GM18502 (cell line): Measurements from ENCODE around the gene MED4.
A peak's percentile ranks its signal among the peaks of the same experiment; 100 is the strongest.

Experiments used
- ATAC-seq: cut with Tn5 transposase; IDR thresholded peaks from one replicate; pipeline ENCODE4 v1.9.1; 2021; ENCODE audit warnings: mild to moderate bottlenecking; ENCODE audit not compliant: unreplicated experiment, poor library complexity

Gene MED4

GRCh38 chr13:48040049-48040448, 54.9 kb downstream of the MED4 start:
- ATAC-seq = no peak

GRCh38 chr13:48038761-48039160, 56.1 kb downstream of the MED4 start:
- no peak for ATAC-seq

GRCh38 chr13:48037346-48038173, 57.3 kb downstream of the MED4 start, which contains the start of gene NUDT15:
Gene NUDT15 (plus strand): TSS chr13:48037726. CDS start chr13:48037747, 21 bp downstream.
- ATAC-seq = peak; percentile 93

GRCh38 chr13:48029859-48030258, 65.0 kb downstream of the MED4 start:
- ATAC-seq = no peak

- no peak for ATAC-seq
Measured at GRCh38 chr13:48028066-48028465, 66.8 kb downstream of the MED4 start.
